Measurements from ENCODE around the gene STK17B. TPM values are rescaled to one million over a fixed set of nuclear protein-coding genes. Genes with fewer than 3 reads are reported as not detected.

STK17B gene
- total and polyA plus RNA-seq, 9 of the 15 experiments (the other 6 are each of a cell fraction or from before 2014, with no cell fraction given) = 2.3 to 17.7 (median 8.5) TPM

- no peak for TF ChIP-seq ZBTB40 (IDR thresholded peaks at IDR 0.05)
- no peak for TF ChIP-seq ZBTB40 (CRISPR knock-in tag; IDR thresholded peaks at IDR 0.05)
- no peak for TF ChIP-seq ATF3 (IDR thresholded peaks at IDR 0.05)
- no peak for TF ChIP-seq ATF3 (CRISPR knock-in tag; conservative IDR thresholded peaks at IDR 0.05)
- no peak for TF ChIP-seq MEF2D (tag; conservative IDR thresholded peaks at IDR 0.05; ENCODE audit: low read depth)
- TF ChIP-seq DEAF1 (CRISPR knock-in tag; IDR thresholded peaks at IDR 0.05) = no peak
- TF ChIP-seq KAT7 (CRISPR knock-in tag; IDR thresholded peaks at IDR 0.05; ENCODE audit: borderline replicate concordance) = no peak
- TF ChIP-seq ZNF561 (CRISPR knock-in tag; conservative IDR thresholded peaks at IDR 0.05) = no peak
- TF ChIP-seq E2F5 (CRISPR knock-in tag; IDR thresholded peaks at IDR 0.05) = no peak
- no peak for TF ChIP-seq ZKSCAN3 (CRISPR knock-in tag; IDR thresholded peaks at IDR 0.05)
- peak; percentile 79; the same call in 1 of the 2 replicates for TF ChIP-seq CBX1 (IDR thresholded peaks at IDR 0.05; ENCODE audit: low read depth)
Observed at GRCh38 chr2:196171248-196171871, at the start of gene STK17B (continued).
